ENCODE data around the gene SIRT7.
A peak's percentile ranks its signal among the peaks of the same experiment; 100 is the strongest.

Gene SIRT7

GRCh38 chr17:81917565-81918332, at the start of gene SIRT7:
Gene SIRT7 (minus strand): TSS chr17:81918176. CDS start chr17:81918131, 45 bp downstream.
- H3K4me3 ChIP-seq, result peak within 1 kb of the TSS; percentile 96
- TF ChIP-seq CTCF (IDR thresholded peaks at IDR 0.05), result no peak
- peak within 1 kb of the TSS; percentile 60 to 84 for H3K27ac ChIP-seq
- peak; percentile 86 for DNase-seq (ENCODE audit: low spot score)

- TF ChIP-seq CTCF (IDR thresholded peaks at IDR 0.05), result no peak
- DNase-seq (ENCODE audit: low spot score), result no peak
- Histone ChIP-seq H3K27ac (no peak overlapping the region), H3K4me3 (no peak overlapping the region)
Observed at GRCh38 chr17:81967244-81967532, 49.2 kb upstream of the SIRT7 start.

GRCh38 chr17:81966343-81967243, 48.6 kb upstream of the SIRT7 start:
- no peak for DNase-seq (ENCODE audit: low spot score)
- no peak overlapping the region for H3K4me3 ChIP-seq
- no peak for TF ChIP-seq CTCF (IDR thresholded peaks at IDR 0.05)

GRCh38 chr17:81964081-81964849, 46.3 kb upstream of the SIRT7 start:
- no peak for TF ChIP-seq CTCF (IDR thresholded peaks at IDR 0.05)
- no peak overlapping the region for H3K27ac ChIP-seq
- H3K4me3 ChIP-seq, result no peak overlapping the region
- no peak for DNase-seq (ENCODE audit: low spot score)

More at GRCh38 chr17:81966343-81967243, 48.6 kb upstream of the SIRT7 start:
- H3K27ac ChIP-seq, result no peak overlapping the region

- DNase-seq (ENCODE audit: low spot score), result no peak
- Histone ChIP-seq H3K4me3 (no peak overlapping the region), H3K27ac (no peak overlapping the region)
- no peak for TF ChIP-seq CTCF (IDR thresholded peaks at IDR 0.05)
Observed at GRCh38 chr17:81962499-81963441, 44.8 kb upstream of the SIRT7 start.

Measured in coronary artery (tissue), 2 donors.